GM12875 (cell line): ENCODE measurements around the gene P2RX3.

Experiments
- H3K4me3 ChIP-seq: one replicate; pipeline ENCODE4 v1.5.1; 2011; ENCODE audit warnings: low read depth, low read length, control low read depth
- CTCF ChIP-seq: IDR thresholded peaks from 2 replicates; pipeline ENCODE4 v1.5.1; 2011; ENCODE audit warnings: low read depth, mild to moderate bottlenecking, control low read depth, inconsistent platforms, low read length, moderate library complexity, borderline replicate concordance; ENCODE audit not compliant: insufficient read depth

Gene P2RX3

GRCh38 chr11:57392763-57393105, 54.6 kb downstream of the P2RX3 start:
- H3K4me3 ChIP-seq, result no peak overlapping the region
- TF ChIP-seq CTCF, result no peak

GRCh38 chr11:57394203-57394965, 56.2 kb downstream of the P2RX3 start:
- H3K4me3 ChIP-seq, result no peak overlapping the region
- no peak for TF ChIP-seq CTCF

DNA sequence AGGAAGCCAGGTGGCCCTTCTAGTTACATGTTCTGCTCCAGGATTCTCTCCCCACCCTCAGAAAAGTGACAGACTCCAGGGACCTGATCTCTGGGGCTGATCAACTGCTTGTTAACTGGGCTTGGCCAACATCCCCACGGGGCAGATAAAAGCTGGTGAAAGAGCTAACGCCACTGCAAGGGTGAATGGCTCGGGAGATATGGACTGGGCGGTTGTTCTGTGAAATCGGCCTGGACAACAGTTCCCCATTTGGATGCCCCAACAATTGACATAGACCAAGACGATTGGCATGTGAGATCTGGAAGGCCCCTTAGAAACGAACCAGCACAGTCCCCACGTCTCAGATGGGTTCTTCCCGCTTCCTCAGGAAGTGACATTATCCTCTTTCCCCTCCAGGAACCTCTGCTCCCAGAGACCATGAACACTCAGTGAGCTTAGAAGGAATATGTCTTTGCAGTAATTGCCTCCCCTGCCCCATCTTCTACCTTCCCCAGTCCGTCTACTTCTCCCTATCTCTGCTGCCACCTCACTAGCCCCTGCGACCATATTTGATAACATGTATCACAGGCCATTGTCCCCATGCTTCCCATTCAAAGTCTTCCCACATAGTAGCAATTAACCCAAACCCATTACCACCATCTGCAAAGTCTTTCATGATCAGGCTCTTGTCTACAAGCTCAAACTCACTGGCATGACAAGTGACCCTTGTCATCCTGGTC, 57.9 kb downstream of the P2RX3 start:
- no peak overlapping the region for H3K4me3 ChIP-seq
- TF ChIP-seq CTCF, result no peak

DNA sequence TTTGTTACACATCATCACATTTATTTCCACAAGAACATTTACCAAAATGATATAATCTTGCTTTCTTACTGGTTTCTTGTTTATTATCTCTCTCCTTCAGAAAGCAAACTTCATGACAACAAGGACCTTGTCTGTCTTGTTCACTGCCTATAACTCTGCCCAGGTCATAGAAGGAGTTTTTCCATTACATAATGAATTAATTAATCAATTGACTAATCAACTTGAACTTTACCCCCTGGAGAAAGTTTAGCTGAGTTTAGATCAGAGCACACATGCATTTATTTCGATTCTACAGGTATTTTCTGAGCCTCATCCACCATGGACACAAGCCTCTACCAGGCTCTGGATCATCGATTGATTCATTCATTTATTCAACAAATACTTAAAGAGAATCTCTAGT, 58.6 kb downstream of the P2RX3 start:
- H3K4me3 ChIP-seq, result no peak overlapping the region
- no peak for TF ChIP-seq CTCF

GRCh38 chr11:57397394-57397990, 59.3 kb downstream of the P2RX3 start:
- no peak for TF ChIP-seq CTCF
- no peak overlapping the region for H3K4me3 ChIP-seq

DNA sequence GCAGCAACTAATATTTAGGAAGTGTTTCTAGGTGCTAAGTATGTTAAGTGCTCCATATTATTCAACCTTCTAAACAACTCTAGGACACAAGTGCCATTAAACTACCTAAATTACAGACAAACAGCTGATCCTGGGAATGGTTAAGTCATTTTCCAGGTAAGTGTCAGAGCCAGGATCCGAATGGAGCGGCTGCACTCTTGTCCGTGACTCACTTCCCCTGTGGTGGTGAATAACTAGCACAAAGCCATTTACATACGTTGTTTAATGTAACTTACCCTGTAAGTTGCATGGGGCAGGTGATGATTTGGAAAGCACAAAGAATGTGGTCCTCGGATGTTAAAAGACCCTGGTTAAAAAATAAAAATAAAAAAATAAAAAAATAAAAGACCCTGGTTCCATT, 61.1 kb downstream of the P2RX3 start:
- no peak for TF ChIP-seq CTCF
- H3K4me3 ChIP-seq, result no peak overlapping the region
